Measurements from ENCODE around the gene TYSND1. TPM values are rescaled to one million over a fixed set of nuclear protein-coding genes. Genes with fewer than 3 reads are reported as not detected.

TYSND1 gene
- total RNA-seq, 1 experiment from 2014 or later, result 13.6 TPM

- intact Hi-C loops (cut with micrococcal nuclease), result no loop called here
- DNase-seq (ENCODE audit: low read depth, low spot score) (no peak), ATAC-seq (no peak)
- Histone ChIP-seq H3K9me2 (ENCODE audit: insufficient read depth) (no peaks in the 10 kb centered on the region), H3K4me1 (ENCODE audit: control insufficient read depth in 1 of 2, insufficient read depth in 2 of 2, low read length in 2 of 2) (peaks cover 0 to 22% of the 10 kb centered on the region in 2 experiments; a peak in 2 of 4 replicates), H3K4me3 (replicated peaks in 1 of 2; ENCODE audit: low read depth in 1 of 2, low read length in 2 of 2) (no peak overlapping the region), H3K36me3 (ENCODE audit: control insufficient read depth in 1 of 2, insufficient read depth in 2 of 2, low read length in 2 of 2) (no peaks in the 10 kb centered on the region), H3K9ac (ENCODE audit: low read length) (no peak overlapping the region), H3K27me3 (ENCODE audit: insufficient read depth, low read length) (no peaks in the 10 kb centered on the region; the same call in 1 of the 2 replicates), H3K79me2 (ENCODE audit: insufficient read depth, low read length) (peaks cover 8% of the 10 kb centered on the region; the same call in 1 of the 2 replicates), H3K9me3 (ENCODE audit: control insufficient read depth in 1 of 2, insufficient read depth in 1 of 2, low read depth in 1 of 2, low read length in 2 of 2) (no peaks in the 10 kb centered on the region), H4K20me1 (ENCODE audit: insufficient read depth) (no peaks in the 10 kb centered on the region), H3K27ac (ENCODE audit: low read depth, low read length) (no peak overlapping the region), H2AFZ (ENCODE audit: low read depth, low read length, poor library complexity, severe bottlenecking) (no peak overlapping the region), H3K4me2 (ENCODE audit: low read length) (no peak overlapping the region)
- BruUV-seq (replicated peaks), result no TSS peak
- RAD21 ChIA-PET (ENCODE audit: low non-redundant PET in 1 of 2, low total read pairs in 2 of 2, uncharacterized antibody in 2 of 2, unreplicated experiment in 2 of 2), result no interaction called here
- TF ChIP-seq CEBPB (IDR thresholded peaks at IDR 0.05; ENCODE audit: low read depth) (no peak), ZFX (IDR thresholded peaks at IDR 0.05) (no peak), ZBTB33 (IDR thresholded peaks at IDR 0.05; ENCODE audit: extremely low read depth, insufficient replicate concordance, low read length) (no peak), YY1 (IDR thresholded peaks at IDR 0.05; ENCODE audit: extremely low read depth, insufficient replicate concordance, low read depth, low read length) (no peak), ZNF274 (IDR thresholded peaks at IDR 0.05; ENCODE audit: low read depth, low read length) (no peak), EZH2 (IDR thresholded peaks at IDR 0.05) (no peak), ATF3 (IDR thresholded peaks at IDR 0.05) (no peak), MAX (IDR thresholded peaks at IDR 0.05) (no peak), EGR1 (IDR thresholded peaks at IDR 0.05; ENCODE audit: low read depth) (no peak), CTCF (IDR thresholded peaks at IDR 0.05 in 2 of 3, conservative IDR thresholded peaks at IDR 0.05 in 1 of 3; ENCODE audit: borderline replicate concordance in 1 of 3, insufficient read depth in 1 of 3, low read depth in 2 of 3, low read length in 2 of 3) (no peak), REST (IDR thresholded peaks at IDR 0.05; ENCODE audit: low read depth) (no peak), ELF1 (IDR thresholded peaks at IDR 0.05; ENCODE audit: borderline replicate concordance, low read depth) (no peak), CBX3 (IDR thresholded peaks at IDR 0.05; ENCODE audit: low read depth) (no peak), RAD21 (IDR thresholded peaks at IDR 0.05; ENCODE audit: low read depth) (no peak)
- POLR2A ChIA-PET, result no interaction called here
- CTCF ChIA-PET, result interaction anchor here (1.9 kb wide), 1 partner anchor 29 kb away, joined by 5 read pairs; the partner anchor contains the start of gene TYSND1
These were observed 29.0 kb upstream of the TYSND1 start for GRCh38 chr10:70175516-70175915.

All from HCT116 (cell line).